ENCODE results near the gene ACLY.
A peak's percentile ranks its signal among the peaks of the same experiment; 100 is the strongest.

DNA sequence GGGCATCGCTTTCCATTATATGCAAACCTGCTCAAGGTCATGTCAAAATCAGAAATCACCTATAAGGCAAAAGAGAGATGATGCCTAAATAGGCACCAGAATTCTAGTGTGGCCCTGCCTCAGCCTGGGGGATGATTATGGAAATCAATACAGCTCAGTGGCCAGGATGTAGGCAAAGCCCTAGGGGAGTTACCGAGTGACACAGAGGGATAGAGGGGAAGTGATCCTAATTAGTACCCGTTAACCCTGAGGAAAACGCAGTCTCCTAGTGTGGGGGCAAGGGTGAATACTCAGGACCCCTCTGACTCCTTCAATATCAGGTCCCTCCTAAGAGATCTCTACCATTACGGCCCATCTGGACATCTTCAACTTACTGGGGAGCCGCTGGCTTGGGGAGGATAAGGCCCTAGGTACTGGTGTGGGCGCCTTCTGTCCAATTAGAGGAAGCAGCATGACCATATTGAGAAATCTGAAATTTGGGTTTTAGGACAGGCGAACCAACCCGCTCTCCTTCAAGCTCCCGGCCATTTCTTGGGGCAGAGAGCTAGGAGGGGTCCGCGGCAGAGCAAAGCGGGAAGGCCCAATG lies 83.4 kb downstream of the ACLY start:
- TF ChIP-seq RELA (IDR thresholded peaks at IDR 0.05; ENCODE audit: borderline replicate concordance, partially characterized antibody) (no peak), MYB (IDR thresholded peaks at IDR 0.05; ENCODE audit: borderline replicate concordance, low read depth, low read length) (no peak), SRF (IDR thresholded peaks at IDR 0.05; ENCODE audit: low read depth in 2 of 2, low read length in 2 of 2) (peak; percentile 50 to 67; a peak in 3 of 4 replicates), CHD4 (IDR thresholded peaks at IDR 0.05) (no peak), ZNF207 (IDR thresholded peaks at IDR 0.05; ENCODE audit: borderline replicate concordance) (no peak), SUPT20H (IDR thresholded peaks at IDR 0.05; ENCODE audit: borderline replicate concordance, control insufficient read depth, low read depth, low read length) (no peak), RAD21 (IDR thresholded peaks at IDR 0.05; ENCODE audit: insufficient read depth, low read depth, low read length) (no peak)
- TF ChIP-seq, protein P1, sequence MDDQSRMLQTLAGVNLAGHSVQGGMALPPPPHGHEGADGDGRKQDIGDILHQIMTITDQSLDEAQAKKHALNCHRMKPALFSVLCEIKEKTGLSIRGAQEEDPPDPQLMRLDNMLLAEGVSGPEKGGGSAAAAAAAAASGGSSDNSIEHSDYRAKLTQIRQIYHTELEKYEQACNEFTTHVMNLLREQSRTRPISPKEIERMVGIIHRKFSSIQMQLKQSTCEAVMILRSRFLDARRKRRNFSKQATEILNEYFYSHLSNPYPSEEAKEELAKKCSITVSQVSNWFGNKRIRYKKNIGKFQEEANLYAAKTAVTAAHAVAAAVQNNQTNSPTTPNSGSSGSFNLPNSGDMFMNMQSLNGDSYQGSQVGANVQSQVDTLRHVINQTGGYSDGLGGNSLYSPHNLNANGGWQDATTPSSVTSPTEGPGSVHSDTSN (IDR thresholded peaks at IDR 0.05; ENCODE audit: insufficient replicate concordance, low read depth, low read length), result no peak
- TF ChIP-seq, protein P2, sequence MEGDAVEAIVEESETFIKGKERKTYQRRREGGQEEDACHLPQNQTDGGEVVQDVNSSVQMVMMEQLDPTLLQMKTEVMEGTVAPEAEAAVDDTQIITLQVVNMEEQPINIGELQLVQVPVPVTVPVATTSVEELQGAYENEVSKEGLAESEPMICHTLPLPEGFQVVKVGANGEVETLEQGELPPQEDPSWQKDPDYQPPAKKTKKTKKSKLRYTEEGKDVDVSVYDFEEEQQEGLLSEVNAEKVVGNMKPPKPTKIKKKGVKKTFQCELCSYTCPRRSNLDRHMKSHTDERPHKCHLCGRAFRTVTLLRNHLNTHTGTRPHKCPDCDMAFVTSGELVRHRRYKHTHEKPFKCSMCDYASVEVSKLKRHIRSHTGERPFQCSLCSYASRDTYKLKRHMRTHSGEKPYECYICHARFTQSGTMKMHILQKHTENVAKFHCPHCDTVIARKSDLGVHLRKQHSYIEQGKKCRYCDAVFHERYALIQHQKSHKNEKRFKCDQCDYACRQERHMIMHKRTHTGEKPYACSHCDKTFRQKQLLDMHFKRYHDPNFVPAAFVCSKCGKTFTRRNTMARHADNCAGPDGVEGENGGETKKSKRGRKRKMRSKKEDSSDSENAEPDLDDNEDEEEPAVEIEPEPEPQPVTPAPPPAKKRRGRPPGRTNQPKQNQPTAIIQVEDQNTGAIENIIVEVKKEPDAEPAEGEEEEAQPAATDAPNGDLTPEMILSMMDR (IDR thresholded peaks at IDR 0.05 in 2 of 3, conservative IDR thresholded peaks at IDR 0.05 in 1 of 3; ENCODE audit: control insufficient read depth in 2 of 3, extremely low read depth in 1 of 3, insufficient read depth in 1 of 3, low read depth in 3 of 3, low read length in 3 of 3), result no peak

Measured in GM12878 (cell line).